AG09309 (cell line): ENCODE measurements around the gene UCK2.

Experiments used
- DNase-seq: peaks from one replicate; pipeline ENCODE4 v3.0.0-alpha.2; 2010; ENCODE audit warnings: low read depth
- H3K4me3 ChIP-seq: 2 replicates; pipeline ENCODE4 v1.5.1; 2011; ENCODE audit warnings: mild to moderate bottlenecking, low read depth, low read length, moderate library complexity; ENCODE audit not compliant: control insufficient read depth
- TF ChIP-seq, protein P1 (sequence below): IDR thresholded peaks from 2 replicates; pipeline ENCODE4 v1.5.1; 2011; ENCODE audit warnings: mild to moderate bottlenecking, low read depth, low read length, inconsistent platforms; ENCODE audit not compliant: insufficient read depth, control insufficient read depth; ENCODE audit errors: missing control alignments

The UCK2 gene

DNA sequence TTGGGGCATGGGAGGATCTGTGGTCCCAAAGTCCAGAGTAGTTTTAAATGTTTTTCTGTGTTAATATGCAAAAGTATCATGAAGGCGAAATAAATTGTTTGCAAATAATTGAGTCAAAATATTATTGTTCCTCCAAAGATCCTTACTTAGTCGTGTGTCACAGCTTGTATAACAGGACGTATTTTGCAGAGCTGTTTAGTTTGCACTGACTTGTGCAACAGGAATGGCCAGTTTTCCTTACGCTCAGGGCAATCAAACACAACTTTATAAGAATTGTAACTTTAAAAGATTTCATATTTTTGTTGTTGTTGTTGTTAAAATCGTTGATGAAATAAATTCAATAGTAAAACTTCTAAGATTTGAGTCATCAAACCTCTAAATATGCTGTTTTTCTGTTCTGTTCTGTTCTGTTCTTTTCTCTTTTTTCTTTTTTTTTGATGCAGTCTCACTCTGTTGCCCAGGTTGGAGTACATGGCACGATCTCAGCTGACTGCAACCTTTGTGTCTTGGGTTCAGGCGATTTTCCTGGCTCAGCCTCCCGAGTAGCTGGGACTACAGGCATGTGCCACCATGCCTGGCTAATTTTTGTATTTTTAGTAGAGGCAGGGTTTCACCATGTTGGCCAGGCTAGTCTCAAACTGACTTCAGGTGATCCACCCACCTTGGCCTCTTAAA is 60.6 kb downstream of the UCK2 start:
- TF ChIP-seq, protein P1, sequence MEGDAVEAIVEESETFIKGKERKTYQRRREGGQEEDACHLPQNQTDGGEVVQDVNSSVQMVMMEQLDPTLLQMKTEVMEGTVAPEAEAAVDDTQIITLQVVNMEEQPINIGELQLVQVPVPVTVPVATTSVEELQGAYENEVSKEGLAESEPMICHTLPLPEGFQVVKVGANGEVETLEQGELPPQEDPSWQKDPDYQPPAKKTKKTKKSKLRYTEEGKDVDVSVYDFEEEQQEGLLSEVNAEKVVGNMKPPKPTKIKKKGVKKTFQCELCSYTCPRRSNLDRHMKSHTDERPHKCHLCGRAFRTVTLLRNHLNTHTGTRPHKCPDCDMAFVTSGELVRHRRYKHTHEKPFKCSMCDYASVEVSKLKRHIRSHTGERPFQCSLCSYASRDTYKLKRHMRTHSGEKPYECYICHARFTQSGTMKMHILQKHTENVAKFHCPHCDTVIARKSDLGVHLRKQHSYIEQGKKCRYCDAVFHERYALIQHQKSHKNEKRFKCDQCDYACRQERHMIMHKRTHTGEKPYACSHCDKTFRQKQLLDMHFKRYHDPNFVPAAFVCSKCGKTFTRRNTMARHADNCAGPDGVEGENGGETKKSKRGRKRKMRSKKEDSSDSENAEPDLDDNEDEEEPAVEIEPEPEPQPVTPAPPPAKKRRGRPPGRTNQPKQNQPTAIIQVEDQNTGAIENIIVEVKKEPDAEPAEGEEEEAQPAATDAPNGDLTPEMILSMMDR, result no peak
- no peak for DNase-seq
- no peak overlapping the region for H3K4me3 ChIP-seq

DNA sequence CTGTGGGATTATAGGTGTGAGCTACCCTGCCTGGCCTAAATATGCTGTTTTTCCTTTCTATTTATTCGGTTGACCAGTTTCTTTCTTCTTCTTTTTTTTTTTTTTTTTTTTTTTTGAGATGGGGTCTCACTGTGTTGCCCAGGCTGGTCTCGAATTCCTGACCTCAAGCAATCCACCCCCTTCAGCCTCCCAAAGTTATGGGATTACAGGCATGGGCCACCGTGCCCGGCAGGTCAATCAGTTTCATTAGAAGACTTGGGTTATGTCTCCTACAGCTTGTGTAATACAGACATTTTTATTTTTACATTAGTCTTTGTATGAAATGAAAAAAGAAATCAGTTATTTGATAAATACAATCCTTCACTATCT is 61.1 kb downstream of the UCK2 start:
- TF ChIP-seq, protein P1, result no peak
- no peak for DNase-seq
- no peak overlapping the region for H3K4me3 ChIP-seq

DNA sequence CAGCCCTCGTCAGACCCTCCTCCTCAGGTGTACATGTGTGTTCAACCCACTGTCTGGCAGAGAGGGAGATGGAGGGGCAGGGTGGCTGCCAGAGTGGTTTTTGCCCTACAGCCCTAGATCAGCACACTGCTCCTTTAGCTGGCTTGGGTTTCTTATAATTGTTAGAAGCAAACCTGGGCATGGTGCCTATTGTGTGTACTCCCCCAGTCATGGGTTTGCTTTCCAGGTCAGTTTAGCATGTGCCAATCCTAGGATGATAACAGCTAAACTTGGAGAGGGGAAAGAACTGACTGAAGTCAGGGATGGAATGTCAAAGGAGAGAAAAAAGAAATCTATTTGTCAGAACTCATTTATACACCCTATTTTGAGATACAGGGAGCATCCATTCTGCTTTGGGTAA is 63.3 kb downstream of the UCK2 start:
- TF ChIP-seq, protein P1, result no peak
- no peak overlapping the region for H3K4me3 ChIP-seq
- DNase-seq, result no peak

DNA sequence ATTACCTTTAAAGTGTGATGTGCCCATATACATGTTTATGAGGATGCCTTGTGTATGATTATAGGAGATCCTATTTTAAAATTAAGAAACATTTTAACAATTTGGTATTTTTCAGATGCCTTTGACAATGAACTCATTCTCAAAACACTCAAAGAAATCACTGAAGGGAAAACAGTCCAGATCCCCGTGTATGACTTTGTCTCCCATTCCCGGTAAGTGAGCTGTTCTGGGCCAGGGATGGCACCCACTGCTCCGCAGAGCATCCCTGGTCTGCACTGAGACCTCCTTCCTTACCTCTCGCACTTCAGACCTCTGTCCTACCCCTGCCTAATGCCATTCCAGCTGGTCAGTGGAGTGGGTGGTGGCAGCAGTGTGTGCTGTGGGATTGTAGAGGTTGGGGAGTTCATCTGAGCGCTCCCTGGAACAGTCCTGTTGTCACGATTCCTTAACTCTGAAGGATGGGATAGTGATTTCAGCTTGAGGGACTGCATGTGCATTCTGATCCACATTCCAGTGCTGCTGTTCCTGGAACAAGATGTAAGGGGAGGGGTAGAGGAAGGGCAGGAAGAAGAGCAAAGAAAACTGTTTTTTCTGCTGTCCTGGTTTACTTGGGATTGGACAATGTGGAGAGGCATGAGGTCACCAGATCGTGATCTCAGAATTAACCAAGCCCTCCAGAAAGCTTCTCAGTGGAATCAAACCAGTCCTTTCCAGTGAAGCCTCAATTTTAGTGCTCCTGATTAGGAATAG is 63.9 kb downstream of the UCK2 start:
- no peak overlapping the region for H3K4me3 ChIP-seq
- DNase-seq, result no peak
- TF ChIP-seq, protein P1, result no peak

DNA sequence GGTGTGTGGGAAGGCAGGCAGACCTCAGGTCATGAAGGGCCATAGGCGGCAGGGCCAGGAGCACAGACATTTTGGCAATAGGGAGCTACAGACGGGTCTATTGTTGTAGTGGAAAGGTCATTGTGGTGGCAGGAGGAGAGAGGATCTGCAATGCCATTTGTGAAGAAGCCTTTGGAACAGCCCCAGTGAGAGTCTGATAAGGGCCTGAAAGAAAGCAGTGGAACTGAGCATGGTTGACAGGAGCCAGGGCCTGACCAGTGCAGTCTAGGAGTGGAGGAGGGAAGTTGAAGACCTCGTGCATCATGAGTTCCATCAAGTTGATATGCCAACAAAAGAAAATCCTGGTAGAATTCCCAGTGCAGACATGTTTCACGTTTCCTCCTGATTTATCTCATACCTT is 65.5 kb downstream of the UCK2 start:
- DNase-seq, result no peak
- H3K4me3 ChIP-seq, result no peak overlapping the region
- TF ChIP-seq, protein P1, result no peak

DNA sequence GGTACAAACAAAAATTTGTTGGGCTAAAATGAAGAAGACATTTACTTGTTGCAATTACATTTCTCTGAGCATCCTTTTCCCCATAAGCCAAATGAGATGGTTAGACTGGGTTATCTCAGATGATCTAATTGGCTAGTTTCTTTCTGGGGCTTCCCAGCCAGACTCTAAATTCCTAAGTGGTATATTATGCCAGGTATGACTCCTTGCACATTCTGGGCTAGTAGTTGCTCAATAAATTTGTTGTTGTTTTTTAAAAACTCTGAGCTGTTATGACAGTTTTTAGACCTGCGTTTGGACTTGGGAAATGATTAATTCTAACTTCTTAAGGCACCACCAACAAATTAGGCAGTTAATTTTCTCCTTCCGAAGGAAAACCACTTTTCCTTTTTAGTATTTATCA is 66.1 kb downstream of the UCK2 start:
- DNase-seq, result no peak
- TF ChIP-seq, protein P1, result no peak
- H3K4me3 ChIP-seq, result no peak overlapping the region

DNA sequence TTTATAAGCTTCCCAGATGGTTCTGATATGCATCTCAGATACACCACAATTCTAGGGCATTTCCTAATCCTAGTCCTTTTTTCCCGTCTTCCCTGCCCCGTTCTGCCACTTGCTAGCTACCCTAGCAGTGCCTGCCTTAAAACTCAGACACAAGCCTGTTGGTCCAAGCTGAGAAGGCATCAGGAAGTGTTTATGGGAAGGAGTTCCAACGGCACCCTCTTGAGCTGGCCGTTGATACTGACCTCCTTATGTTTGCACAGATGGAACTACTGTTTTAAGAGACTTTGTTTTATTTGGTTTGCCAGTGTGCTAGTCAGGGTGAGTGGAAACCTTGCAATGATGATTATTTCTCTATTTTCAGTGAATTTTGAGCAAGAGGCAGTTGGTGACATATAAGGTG is 67.2 kb downstream of the UCK2 start:
- no peak overlapping the region for H3K4me3 ChIP-seq
- peak; percentile 31 for DNase-seq
- TF ChIP-seq, protein P1, result no peak
